Measurements from ENCODE around the gene KCNK7. TPM values are rescaled to one million over a fixed set of nuclear protein-coding genes. Genes with fewer than 3 reads are reported as not detected.

Gene KCNK7
- total RNA-seq, 1 experiment from 2014 or later: 0.58 TPM

DNA sequence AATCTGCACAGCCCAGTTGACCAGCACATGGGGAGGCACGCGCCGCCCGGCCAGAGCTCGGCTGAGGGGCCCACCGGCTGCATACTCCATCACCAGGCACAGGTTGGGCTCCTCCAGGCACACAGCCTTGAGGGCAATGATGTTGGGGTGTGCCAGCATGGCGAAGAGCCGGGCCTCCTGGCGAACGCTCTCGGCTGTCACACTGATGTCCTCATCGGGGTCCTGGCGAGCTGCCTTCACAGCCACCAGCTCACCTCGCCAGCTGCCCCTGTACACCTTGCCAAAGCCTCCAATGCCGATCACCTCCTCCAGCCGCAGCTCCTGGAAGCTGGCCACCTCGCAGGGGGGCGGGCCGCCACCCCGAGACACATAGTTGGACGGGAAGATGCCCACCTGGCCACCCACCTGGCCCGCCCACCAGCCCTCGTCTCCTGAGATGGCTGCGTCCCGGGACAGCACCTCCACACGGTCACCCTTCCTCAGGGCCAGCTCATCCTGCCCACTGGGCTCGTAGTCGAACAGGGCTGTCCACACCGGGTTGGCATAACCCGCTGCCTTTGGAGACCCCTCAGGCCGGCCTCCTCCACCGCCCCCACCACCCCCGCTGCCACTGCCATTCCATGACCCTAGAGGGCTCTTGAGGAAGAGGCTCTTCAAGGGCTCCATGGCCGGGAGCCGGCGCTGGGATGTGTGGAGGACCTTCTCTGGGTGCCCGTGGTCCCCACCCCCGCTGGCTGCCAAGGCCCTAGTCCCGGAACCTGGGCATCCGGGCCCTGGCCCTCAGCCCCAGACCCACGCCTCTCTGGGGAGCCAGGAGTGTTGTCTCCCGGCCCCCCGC lies 17.7 kb upstream of the KCNK7 start:
- H3K27ac ChIP-seq (ENCODE audit: low read length): peak overlapping the region; percentile 81
- peaks cover 12% of the 10 kb centered on the region; the same call in 1 of the 2 replicates for H3K36me3 ChIP-seq (ENCODE audit: low read depth, low read length)
- peaks cover 17% of the 10 kb centered on the region for H4K20me1 ChIP-seq (ENCODE audit: low read length)
- H3K9me3 ChIP-seq (ENCODE audit: low read length): no peaks in the 10 kb centered on the region
- DNase-seq: peak; percentile 20
- TF ChIP-seq EZH2phosphoT487 (IDR thresholded peaks at IDR 0.05; ENCODE audit: borderline replicate concordance, low read length) (no peak), EZH2 (IDR thresholded peaks at IDR 0.05; ENCODE audit: low read length, unreplicated experiment) (no peak)
- TF ChIP-seq, protein P1, sequence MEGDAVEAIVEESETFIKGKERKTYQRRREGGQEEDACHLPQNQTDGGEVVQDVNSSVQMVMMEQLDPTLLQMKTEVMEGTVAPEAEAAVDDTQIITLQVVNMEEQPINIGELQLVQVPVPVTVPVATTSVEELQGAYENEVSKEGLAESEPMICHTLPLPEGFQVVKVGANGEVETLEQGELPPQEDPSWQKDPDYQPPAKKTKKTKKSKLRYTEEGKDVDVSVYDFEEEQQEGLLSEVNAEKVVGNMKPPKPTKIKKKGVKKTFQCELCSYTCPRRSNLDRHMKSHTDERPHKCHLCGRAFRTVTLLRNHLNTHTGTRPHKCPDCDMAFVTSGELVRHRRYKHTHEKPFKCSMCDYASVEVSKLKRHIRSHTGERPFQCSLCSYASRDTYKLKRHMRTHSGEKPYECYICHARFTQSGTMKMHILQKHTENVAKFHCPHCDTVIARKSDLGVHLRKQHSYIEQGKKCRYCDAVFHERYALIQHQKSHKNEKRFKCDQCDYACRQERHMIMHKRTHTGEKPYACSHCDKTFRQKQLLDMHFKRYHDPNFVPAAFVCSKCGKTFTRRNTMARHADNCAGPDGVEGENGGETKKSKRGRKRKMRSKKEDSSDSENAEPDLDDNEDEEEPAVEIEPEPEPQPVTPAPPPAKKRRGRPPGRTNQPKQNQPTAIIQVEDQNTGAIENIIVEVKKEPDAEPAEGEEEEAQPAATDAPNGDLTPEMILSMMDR (conservative IDR thresholded peaks at IDR 0.05; ENCODE audit: low read depth, low read length): no peak; the same call in 1 of the 2 replicates
- no peaks in the 10 kb centered on the region for H3K9me2 ChIP-seq (replicated peaks; ENCODE audit: low read length)
- intact Hi-C loops (cut with micrococcal nuclease): loop anchor here (10.0 kb wide), 1 partner anchor 69 kb away; no protein-coding TSS in a partner anchor
- H3K27me3 ChIP-seq (ENCODE audit: low read length): no peaks in the 10 kb centered on the region
- ATAC-seq: no peak
- peak overlapping the region; percentile 57; the same call in 1 of the 2 replicates for H2AFZ ChIP-seq (ENCODE audit: low read length)
- no peaks in the 10 kb centered on the region for H3F3A ChIP-seq (ENCODE audit: low read length, unreplicated experiment)
- ChIA-PET POLR2A (ENCODE audit: unreplicated experiment) (interaction anchor here (0.6 to 0.7 kb wide), 2 partner anchors 36 to 43 kb away, joined by 3 read pairs; partner anchors contain the start of gene ZNRD2), CTCF (no interaction called here)
- H3K4me1 ChIP-seq (ENCODE audit: insufficient read depth, low read length): peaks cover 35% of the 10 kb centered on the region
- H3K4me2 ChIP-seq (ENCODE audit: low read length): peak overlapping the region; percentile 92
- peak overlapping the region; percentile 94 for H3K9ac ChIP-seq (ENCODE audit: low read length)
- peaks cover 80% of the 10 kb centered on the region for H3K79me2 ChIP-seq (ENCODE audit: low read length)
- H3K4me3 ChIP-seq (ENCODE audit: low read length): peak overlapping the region; percentile 90
- no TSS peak for BruUV-seq (replicated peaks)

DNA sequence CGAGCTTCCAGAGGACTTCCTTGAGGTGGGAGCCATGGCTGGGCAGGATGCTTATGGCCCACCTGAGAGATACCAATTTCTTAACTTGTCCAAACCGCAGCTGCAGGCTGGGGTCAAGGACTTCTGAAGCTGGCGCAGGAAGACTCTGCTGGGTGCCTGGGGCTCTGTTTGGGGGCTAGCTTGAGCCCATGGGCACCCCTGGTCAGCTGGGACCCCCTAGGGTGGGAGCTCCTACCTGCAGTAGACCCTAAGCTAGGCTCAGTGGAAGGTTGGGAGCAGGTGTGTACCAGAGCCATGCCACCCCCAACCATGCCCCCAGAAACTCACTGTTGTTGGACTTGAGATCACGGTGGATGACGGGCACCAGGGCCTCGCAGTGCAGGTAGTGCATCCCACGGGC lies 17.1 kb upstream of the KCNK7 start:
- H3K9ac ChIP-seq (ENCODE audit: low read length): peak overlapping the region; percentile 94; the same call in 1 of the 2 replicates
- H3K9me2 ChIP-seq (replicated peaks; ENCODE audit: low read length): no peaks in the 10 kb centered on the region
- peaks cover 12% of the 10 kb centered on the region; the same call in 1 of the 2 replicates for H3K36me3 ChIP-seq (ENCODE audit: low read depth, low read length)
- H3K27me3 ChIP-seq (ENCODE audit: low read length): no peaks in the 10 kb centered on the region
- H2AFZ ChIP-seq (ENCODE audit: low read length): no peak overlapping the region
- ChIA-PET CTCF (no interaction called here), POLR2A (ENCODE audit: unreplicated experiment) (interaction anchor here (0.6 kb wide), 1 partner anchor 35 kb away, joined by 3 read pairs; no protein-coding TSS in a partner anchor)
- H3K4me2 ChIP-seq (ENCODE audit: low read length): peak overlapping the region; percentile 92
- no peak for DNase-seq
- peaks cover 73% of the 10 kb centered on the region for H3K79me2 ChIP-seq (ENCODE audit: low read length)
- H3K4me1 ChIP-seq (ENCODE audit: insufficient read depth, low read length): peaks cover 35% of the 10 kb centered on the region
- no peak overlapping the region for H3K27ac ChIP-seq (ENCODE audit: low read length)
- H3K4me3 ChIP-seq (ENCODE audit: low read length): peak overlapping the region; percentile 90
- no peak for ATAC-seq
- intact Hi-C loops (cut with micrococcal nuclease): loop anchor here (10.0 kb wide), 1 partner anchor 68 kb away; no protein-coding TSS in a partner anchor
- TF ChIP-seq EZH2phosphoT487 (IDR thresholded peaks at IDR 0.05; ENCODE audit: borderline replicate concordance, low read length): no peak
- TF ChIP-seq, protein P1 (conservative IDR thresholded peaks at IDR 0.05; ENCODE audit: low read depth, low read length): no peak
- no peak for TF ChIP-seq EZH2 (IDR thresholded peaks at IDR 0.05; ENCODE audit: low read length, unreplicated experiment)
- peaks cover 15% of the 10 kb centered on the region for H4K20me1 ChIP-seq (ENCODE audit: low read length)
- no TSS peak for BruUV-seq (replicated peaks)
- H3K9me3 ChIP-seq (ENCODE audit: low read length): no peaks in the 10 kb centered on the region
- no peaks in the 10 kb centered on the region for H3F3A ChIP-seq (ENCODE audit: low read length, unreplicated experiment)
